ENCODE results near the gene CD9. TPM values are rescaled to one million over a fixed set of nuclear protein-coding genes. Genes with fewer than 3 reads are reported as not detected.

The CD9 gene
- total RNA-seq, 2 donors from 2014 or later: 6.1 to 8.4 TPM

DNA sequence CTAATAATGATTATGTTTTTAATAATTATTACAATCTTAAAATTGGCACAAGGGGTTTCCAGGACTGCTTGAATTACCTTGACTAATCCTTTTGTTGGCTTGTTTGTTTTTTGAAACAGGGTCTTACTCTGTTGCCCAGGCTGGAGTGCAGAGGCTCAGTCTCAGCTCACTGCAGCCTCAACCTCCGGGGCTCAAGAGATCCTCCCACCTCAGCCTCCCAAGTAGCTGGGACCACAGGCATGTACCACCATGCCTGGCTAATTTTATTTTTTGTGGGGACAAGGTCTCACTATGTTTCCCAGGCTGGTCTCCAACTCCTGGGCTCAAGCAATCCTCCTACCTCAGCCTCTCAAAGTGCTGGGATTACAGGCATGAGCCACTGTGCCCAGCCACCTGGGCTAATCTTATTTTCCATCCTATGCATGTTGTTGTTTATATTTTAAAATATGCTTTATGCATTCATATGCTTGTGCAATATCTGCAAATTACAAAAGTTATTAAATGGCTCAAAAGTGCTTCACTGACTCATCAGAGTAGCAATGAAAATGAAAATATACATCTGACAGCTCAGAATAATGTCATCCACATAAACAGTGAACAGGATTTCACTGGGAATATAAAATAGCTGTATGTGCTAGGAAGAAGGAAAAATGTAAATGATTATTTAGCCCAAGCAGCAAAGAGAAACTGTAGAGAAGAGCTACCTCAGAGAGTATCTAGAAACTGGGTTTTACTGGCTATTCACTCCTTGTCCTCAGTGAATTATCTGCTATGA, 85.5 kb downstream of the CD9 start:
- Mint-ChIP-seq H3K4me1 (ENCODE audit: low read depth) (peaks cover 6% of the 10 kb centered on the region), H3K36me3 (ENCODE audit: insufficient read depth in 2 of 2) (no peaks in the 10 kb centered on the region), H3K9me3 (no peaks in the 10 kb centered on the region), H3K27me3 (ENCODE audit: low read depth) (peaks cover 7% of the 10 kb centered on the region), H3K27ac (no peak overlapping the region), H3K4me3 (no peak overlapping the region)
- ATAC-seq (replicated peaks in 1 of 2): no peak
- DNase-seq: no peak

Other genes starting within 250 kb of the CD9 start
- under 1 TPM; 0.02 TPM for gene VWF, start 75.7 kb upstream of the CD9 start, total RNA-seq
- not detected for gene PLEKHG6, start 110.3 kb downstream of the CD9 start, total RNA-seq
- gene TNFRSF1A, start 141.7 kb downstream of the CD9 start, total RNA-seq: 10 to 100 TPM; 48.4 to 52.1 TPM
- under 1 TPM; 0.29 to 0.67 TPM for gene SCNN1A, start 175.2 kb downstream of the CD9 start, total RNA-seq
- 1 to 10 TPM; 1.3 to 1.9 TPM for gene LTBR, start 183.8 kb downstream of the CD9 start, total RNA-seq
- 10 to 100 TPM; 53.1 to 90.5 TPM for gene CD27, start 244.6 kb downstream of the CD9 start, total RNA-seq

Measured in activated T-cell treated with anti-CD3 and anti-CD28 coated beads, Interleukin-2, amount 50 U/mL, for 72 hours (primary cell).